ENCODE results near the gene MDFI. TPM values are rescaled to one million over a fixed set of nuclear protein-coding genes. Genes with fewer than 3 reads are reported as not detected.
A peak's percentile ranks its signal among the peaks of the same experiment; 100 is the strongest.

MDFI gene
- polyA plus RNA-seq, 2 of the 4 experiments (the other 2 are of a cell fraction) = 0.06 to 0.30 TPM

DNA sequence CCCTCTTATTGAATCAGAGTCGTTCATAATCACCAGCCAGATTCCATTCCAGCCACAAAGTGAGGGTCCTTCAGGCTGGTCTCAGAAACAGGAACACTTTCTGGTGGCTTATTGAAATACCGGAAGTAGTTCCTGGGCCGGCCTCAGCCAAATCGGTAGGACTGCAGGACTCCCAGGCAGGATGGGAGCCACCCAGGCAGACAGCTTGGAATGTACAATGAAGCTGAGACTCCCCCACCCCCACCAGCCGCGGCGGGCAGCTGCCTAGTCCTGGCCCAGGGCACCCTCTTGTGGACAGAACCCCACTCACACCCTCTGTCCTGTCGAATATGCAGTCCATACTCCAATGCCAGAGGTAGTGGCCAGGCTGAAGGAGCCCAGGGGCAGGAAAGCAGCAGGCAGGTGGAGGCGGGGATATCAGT, 43.8 kb downstream of the MDFI start:
- CTCF ChIA-PET = interaction anchor here (0.6 to 5.3 kb wide), 22 partner anchors 8 to 338 kb away, joined by 3 to 83 read pairs (median 4); no protein-coding TSS in a partner anchor
- Histone ChIP-seq H3K4me3 (no peak overlapping the region), H3K9me3 (no peaks in the 10 kb centered on the region), H3K4me1 (0 out of 3 replicates have a peak, but pooled peaks cover 3% of the 10 kb centered on the region), H3K27ac (peak overlapping the region; percentile 45 to 78; a peak in 4 of 6 replicates), H3K4me2 (peak overlapping the region; percentile 65)
- TF ChIP-seq RAD21 (conservative IDR thresholded peaks at IDR 0.05 in 1 of 2, IDR thresholded peaks at IDR 0.05 in 1 of 2) (peak; percentile 86 to 90), SMC3 (IDR thresholded peaks at IDR 0.05) (peak; percentile 91), ZNF302 (CRISPR knock-in tag; IDR thresholded peaks at IDR 0.05) (no peak), EHMT2 (IDR thresholded peaks at IDR 0.05; ENCODE audit: low read depth) (no peak), JUNB (IDR thresholded peaks at IDR 0.05) (no peak), HOXB5 (CRISPR knock-in tag; IDR thresholded peaks at IDR 0.05) (no peak)
- TF ChIP-seq, protein P1, sequence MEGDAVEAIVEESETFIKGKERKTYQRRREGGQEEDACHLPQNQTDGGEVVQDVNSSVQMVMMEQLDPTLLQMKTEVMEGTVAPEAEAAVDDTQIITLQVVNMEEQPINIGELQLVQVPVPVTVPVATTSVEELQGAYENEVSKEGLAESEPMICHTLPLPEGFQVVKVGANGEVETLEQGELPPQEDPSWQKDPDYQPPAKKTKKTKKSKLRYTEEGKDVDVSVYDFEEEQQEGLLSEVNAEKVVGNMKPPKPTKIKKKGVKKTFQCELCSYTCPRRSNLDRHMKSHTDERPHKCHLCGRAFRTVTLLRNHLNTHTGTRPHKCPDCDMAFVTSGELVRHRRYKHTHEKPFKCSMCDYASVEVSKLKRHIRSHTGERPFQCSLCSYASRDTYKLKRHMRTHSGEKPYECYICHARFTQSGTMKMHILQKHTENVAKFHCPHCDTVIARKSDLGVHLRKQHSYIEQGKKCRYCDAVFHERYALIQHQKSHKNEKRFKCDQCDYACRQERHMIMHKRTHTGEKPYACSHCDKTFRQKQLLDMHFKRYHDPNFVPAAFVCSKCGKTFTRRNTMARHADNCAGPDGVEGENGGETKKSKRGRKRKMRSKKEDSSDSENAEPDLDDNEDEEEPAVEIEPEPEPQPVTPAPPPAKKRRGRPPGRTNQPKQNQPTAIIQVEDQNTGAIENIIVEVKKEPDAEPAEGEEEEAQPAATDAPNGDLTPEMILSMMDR (IDR thresholded peaks at IDR 0.05) = peak; percentile 77
- TF ChIP-seq, protein P2, sequence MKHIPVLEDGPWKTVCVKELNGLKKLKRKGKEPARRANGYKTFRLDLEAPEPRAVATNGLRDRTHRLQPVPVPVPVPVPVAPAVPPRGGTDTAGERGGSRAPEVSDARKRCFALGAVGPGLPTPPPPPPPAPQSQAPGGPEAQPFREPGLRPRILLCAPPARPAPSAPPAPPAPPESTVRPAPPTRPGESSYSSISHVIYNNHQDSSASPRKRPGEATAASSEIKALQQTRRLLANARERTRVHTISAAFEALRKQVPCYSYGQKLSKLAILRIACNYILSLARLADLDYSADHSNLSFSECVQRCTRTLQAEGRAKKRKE (CRISPR knock-in tag; IDR thresholded peaks at IDR 0.05; ENCODE audit: low read depth) = no peak
- WGBS (ENCODE audit: missing lambda C conversion rate) = 5% methylated on average over 3 of the region's 9 CpGs
- FAIRE-seq (no peak), DNase-seq (ENCODE audit: low read depth in 1 of 2, low spot score in 1 of 2) (peak; percentile 85), ATAC-seq (peak; percentile 90 to 95)
- POLR2A ChIA-PET = interaction anchor here (1.0 kb wide), 1 partner anchor 79 kb away, joined by 5 read pairs; no protein-coding TSS in a partner anchor

DNA sequence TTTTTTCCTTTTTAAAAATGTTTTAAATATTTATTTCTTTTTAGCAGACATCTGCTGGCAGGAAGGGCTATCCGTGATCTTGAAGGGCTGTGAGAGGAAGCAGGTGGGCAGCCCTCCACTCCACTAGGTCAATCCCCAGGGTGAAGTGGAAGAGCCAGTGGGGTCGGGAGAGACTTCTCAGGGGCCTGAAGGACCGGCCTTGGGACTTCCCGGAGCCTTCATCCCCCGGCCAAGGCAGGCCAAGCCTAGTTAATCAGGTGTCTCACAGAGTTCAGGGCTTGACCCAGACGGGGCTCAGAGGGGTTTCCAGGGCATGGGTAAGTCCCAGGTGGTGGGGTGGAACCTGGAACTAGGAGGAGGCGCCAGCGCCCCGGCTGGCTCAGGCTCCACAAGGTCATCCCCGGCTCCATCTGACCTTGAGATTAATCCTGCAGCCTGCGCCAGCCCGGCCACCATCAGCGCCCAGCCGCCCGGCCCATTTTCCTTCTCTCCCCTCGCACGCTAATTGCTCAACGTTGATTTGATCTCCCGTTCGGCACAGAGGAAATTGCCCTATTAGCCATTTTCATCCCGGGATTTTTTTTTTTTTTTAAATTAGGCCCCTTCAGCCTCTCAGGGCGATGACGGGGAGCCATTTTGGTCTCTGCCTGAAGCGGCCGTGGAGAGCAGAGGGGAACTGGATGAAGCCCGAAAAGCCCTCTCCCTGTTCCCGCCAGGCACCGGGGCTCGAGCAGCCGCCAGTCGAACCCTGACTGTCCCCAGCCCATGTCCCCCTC, 44.4 kb downstream of the MDFI start:
- no peak overlapping the region for H3K4me3 ChIP-seq
- DNase-seq (ENCODE audit: low read depth in 1 of 2, low spot score in 1 of 2) = no peak
- POLR2A ChIA-PET = interaction anchor here (1.0 to 1.2 kb wide), 2 partner anchors 80 kb away, joined by 5 to 6 read pairs; no protein-coding TSS in a partner anchor
- FAIRE-seq = no peak
- TF ChIP-seq CHD2 (IDR thresholded peaks at IDR 0.05; ENCODE audit: low read length, partially characterized antibody) (no peak), PHF8 (IDR thresholded peaks at IDR 0.05; ENCODE audit: borderline replicate concordance, low read depth) (no peak), BHLHE40 (IDR thresholded peaks at IDR 0.05; ENCODE audit: low read depth, low read length) (no peak), HEYL (CRISPR knock-in tag; IDR thresholded peaks at IDR 0.05) (no peak), NR3C1 (IDR thresholded peaks at IDR 0.05) (no peak), RCOR1 (IDR thresholded peaks at IDR 0.05; ENCODE audit: low read depth, low read length) (no peak), TP53 (CRISPR knock-in tag; IDR thresholded peaks at IDR 0.05) (no peak)
- TF ChIP-seq, protein P3, sequence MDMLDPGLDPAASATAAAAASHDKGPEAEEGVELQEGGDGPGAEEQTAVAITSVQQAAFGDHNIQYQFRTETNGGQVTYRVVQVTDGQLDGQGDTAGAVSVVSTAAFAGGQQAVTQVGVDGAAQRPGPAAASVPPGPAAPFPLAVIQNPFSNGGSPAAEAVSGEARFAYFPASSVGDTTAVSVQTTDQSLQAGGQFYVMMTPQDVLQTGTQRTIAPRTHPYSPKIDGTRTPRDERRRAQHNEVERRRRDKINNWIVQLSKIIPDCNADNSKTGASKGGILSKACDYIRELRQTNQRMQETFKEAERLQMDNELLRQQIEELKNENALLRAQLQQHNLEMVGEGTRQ (IDR thresholded peaks at IDR 0.05) = no peak
- TF ChIP-seq, protein P4, sequence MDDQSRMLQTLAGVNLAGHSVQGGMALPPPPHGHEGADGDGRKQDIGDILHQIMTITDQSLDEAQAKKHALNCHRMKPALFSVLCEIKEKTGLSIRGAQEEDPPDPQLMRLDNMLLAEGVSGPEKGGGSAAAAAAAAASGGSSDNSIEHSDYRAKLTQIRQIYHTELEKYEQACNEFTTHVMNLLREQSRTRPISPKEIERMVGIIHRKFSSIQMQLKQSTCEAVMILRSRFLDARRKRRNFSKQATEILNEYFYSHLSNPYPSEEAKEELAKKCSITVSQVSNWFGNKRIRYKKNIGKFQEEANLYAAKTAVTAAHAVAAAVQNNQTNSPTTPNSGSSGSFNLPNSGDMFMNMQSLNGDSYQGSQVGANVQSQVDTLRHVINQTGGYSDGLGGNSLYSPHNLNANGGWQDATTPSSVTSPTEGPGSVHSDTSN (IDR thresholded peaks at IDR 0.05) = no peak
- TF ChIP-seq, protein P5, sequence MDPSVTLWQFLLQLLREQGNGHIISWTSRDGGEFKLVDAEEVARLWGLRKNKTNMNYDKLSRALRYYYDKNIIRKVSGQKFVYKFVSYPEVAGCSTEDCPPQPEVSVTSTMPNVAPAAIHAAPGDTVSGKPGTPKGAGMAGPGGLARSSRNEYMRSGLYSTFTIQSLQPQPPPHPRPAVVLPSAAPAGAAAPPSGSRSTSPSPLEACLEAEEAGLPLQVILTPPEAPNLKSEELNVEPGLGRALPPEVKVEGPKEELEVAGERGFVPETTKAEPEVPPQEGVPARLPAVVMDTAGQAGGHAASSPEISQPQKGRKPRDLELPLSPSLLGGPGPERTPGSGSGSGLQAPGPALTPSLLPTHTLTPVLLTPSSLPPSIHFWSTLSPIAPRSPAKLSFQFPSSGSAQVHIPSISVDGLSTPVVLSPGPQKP (IDR thresholded peaks at IDR 0.05; ENCODE audit: low read depth, low read length) = no peak
- H3K9me3 ChIP-seq = no peaks in the 10 kb centered on the region
- H3K4me1 ChIP-seq = 0 out of 3 replicates have a peak, but pooled peaks cover 3% of the 10 kb centered on the region
- CTCF ChIA-PET = interaction anchor here (0.6 to 11.5 kb wide), 63 partner anchors 8 to 647 kb away, joined by 3 to 214 read pairs (median 4); partner anchors contain the start of gene PRICKLE4
- H3K27ac ChIP-seq = no peak overlapping the region; a peak in 1 of 6 replicates
- H3K4me2 ChIP-seq = peak overlapping the region; percentile 65; the same call in 1 of the 3 replicates
- peak in 1 of 2 experiments; percentile 15; a peak in 3 of 6 replicates for ATAC-seq
- WGBS (ENCODE audit: missing lambda C conversion rate) = 62% methylated on average over 24 of the region's 31 CpGs
